T-helper 1 cell (primary cell): ENCODE results near the gene PDGFRB.

Source experiments
- DNase-seq, 5 donors: peaks; one replicate each; pipeline ENCODE4 v3.0.0-alpha.2; 2012 to 2020

Gene PDGFRB

DNA sequence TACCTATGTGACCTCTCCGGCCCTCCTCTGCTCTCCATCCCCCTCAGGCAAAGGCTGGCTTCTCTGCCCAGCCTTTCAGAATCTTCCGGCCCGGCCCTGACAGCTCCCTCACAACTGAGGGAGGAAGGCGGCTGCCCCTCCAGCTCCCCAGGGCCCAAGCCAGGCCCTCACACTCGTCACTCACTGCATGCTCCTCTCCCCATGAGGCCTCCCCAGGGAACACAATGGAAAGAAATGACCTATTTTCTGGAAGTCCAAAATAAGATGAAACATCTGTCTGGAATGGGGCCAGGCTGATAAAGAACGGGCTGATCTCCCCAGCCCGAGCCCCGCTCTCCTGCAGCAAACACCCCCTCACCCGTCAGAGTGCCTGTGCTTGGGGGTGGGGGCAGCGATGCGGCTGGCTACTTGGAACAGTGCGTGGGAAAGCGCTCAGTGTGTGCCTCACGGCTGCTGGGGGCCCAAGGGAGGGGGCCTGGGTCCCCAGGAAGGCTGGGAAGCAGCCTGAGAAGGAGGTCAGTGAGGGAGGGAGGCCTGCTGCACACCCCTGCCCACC lies 11.3 kb downstream of the PDGFRB start:
- DNase-seq: no peak

DNA sequence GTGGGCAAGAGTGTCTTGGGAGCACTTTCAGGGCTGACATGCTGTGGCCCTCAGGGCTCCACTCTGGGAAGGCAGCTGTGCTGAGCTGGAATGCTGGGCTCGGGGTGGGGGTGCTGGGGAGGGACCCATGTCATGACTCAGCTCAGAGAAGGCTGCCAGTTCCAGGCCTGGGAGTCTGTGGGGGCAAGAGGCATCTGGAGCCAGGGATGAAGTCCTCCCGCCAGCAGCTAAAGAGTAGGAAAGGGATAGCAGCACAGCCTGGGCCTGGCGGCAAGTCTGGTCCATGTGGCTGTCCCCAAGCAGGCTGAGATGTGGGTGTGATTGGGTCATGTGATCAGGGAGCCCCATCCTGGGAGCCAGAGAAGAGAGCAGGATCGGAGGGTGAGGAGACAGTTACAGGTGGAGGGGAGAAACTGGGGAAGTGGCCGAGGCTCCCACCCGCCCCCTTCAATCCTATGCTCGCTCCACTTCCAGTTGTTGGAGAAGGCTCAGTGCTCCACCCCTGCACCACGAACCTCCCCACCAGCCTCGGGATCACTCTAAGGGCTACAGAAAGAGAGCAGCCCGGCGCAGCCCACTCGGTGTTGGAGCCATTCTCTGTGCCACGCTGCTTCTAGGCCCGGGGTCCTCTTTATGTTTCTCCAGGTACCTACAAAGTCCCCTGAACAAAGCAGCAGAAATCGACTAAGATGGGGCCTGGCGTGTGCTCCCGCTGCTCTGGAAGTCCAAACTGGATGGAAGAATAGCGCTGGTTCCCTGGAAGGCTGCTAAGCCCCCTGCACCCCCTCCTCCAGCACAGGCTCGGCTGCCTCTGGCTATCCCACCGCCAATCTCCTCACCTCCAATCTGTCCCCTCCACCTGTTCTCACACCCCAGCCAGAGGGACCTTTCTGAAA lies 12.0 kb downstream of the PDGFRB start:
- DNase-seq: no peak

DNA sequence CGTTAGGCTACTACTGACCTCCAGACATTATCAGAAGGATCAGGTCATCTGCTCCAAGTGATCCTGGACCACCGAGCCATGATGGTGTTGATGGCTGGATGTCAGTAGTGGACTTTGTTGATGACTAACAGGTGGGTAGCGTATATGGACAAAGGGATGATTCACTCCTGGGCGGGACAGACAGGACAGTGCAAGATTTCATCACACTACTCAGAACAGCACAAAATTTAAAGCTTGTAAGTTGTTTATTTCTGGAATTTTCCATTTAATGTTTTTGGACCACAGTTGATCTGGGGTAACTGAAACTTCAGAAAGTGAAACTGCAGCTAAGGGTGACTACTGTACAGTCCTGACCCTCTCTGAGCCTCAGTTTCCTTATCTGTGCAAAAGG lies 12.7 kb downstream of the PDGFRB start:
- DNase-seq: no peak

DNA sequence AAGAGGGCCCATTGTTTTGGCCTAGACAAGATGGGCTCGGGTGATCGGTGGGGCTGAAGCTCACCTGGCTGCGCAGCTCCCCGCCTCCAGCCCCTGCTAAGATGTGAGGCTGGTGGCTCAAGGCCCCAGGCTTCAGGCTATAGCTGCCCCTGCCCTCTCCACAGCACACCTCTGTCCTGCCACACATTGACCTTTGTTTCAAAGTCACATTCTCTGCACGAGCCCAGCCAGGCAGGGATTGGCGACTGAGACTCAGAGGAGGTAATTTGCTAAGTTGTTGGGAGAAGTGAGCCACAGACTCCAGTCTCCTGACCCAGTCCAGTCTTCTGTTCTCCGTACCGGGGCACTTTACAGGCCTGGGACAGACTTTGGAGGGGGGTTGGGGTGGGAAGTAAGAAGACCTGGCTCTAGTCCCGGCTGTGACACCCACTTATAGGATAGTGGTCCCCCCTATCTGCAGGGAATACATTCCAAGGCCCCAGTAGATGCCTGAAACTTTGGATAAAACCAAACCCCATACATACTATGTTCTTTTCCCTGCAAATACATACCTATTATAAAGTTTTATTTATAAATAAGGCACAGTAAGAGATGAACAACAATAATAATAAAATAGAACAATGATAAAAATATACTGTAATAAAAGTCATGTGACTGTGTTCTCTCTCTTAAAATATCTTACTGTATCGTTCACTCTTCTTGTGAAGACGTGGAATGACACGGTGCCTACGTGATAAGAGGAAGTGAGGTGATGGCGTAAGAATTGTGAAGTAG lies 13.3 kb downstream of the PDGFRB start:
- DNase-seq: no peak

DNA sequence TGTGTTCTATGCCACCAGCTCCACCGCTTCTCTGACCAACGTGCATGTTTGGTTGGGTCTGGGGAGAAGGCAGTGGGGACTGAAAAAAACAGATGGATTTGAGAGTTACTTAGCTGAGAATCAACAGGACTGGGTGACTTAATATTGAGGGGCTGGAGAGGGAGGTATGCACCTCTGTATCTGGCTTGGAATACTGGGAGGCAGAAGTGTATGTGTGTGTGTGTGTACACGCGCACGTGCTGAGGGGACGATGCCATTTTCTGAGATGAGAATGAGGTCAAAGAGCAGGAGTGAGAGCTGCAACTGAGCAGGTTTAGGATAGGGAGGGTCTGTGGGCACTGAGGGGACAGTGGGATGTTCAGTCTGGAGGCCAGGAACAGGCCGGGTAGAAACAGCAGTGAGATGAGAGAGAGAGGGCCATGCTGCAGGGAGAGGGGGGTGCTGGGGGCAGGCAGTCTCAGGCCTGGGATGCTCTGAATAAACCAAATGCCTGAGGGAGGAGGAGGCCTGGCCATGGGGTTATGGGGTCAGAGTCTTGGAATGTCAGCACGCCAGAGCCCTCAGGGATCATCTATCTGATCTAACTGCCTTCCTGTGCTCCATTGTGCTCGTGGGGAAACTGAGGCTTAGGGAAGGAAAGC lies 14.0 kb downstream of the PDGFRB start:
- DNase-seq: no peak

DNA sequence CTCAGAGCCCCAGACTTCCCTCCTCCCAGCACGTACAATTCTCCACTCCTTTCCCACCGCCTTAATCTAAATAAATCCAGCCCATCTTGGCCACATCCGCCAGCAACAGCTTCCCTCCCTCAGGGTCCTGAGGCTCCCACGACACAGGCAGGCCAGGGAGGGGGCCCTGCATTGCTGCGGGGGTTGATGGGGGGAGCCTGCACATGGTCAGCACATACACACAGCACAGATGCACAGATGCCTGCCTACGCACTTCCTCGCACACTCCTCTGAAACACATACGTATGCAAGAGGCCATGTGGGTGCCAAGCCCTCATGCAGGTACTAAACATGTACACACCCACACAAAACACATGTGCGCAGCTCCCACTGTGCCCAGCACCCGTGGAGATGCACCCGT lies 14.8 kb downstream of the PDGFRB start:
- no peak for DNase-seq

DNA sequence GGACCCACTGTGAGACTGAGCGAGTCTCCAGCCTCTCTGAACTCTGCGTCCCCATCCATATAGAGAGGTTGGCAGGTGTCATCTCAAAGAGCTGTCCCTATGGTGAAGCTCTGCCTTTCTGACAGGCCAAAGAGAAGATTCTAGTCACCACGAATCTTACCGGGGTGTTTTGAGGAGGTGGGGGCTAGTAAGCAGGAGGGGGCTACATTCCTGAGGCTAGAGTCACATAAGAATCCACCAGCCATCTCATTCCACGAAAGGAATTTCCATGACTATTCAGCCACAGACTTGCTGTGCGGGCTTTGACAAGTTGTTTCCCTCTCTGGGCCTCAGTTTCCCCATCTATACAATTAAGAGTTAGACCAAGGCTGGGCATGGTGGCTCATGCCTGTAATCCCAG lies 16.3 kb downstream of the PDGFRB start:
- DNase-seq: no peak

DNA sequence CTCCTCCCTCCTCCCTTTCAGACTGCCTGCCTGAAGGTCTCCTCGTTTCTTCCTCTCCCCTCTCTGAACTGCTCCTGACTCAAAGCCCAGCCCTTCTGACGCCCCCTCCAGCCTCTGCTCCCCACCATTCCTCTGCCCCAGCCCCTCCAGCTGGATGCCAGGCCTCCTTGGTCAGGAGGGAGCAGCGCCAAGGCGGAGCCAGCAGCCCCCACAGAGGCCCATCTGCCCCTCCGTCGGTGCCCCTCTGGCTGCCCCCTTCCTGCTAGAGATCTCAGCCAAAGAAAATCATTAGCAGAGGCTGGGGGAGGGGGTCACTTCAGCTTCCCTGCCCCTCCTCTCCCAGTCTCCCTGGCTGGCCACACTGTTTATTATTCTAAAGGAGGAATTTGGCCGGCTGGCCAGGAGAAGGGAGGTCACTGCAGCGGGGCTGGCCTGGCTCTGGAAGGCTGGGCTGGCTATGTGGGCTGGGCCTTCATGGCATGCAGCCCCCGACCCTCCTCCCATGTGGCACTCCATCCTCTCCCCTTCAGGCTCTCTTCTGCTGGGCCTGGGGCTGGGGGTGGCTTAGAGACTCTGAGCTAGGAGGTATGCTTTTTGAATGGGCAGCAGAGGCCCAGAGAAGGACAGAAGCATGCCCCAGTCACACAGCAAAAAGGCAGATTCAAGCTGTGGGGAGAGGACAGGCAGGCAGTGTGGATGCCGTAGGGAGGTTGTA lies 16.9 kb downstream of the PDGFRB start:
- DNase-seq: no peak

DNA sequence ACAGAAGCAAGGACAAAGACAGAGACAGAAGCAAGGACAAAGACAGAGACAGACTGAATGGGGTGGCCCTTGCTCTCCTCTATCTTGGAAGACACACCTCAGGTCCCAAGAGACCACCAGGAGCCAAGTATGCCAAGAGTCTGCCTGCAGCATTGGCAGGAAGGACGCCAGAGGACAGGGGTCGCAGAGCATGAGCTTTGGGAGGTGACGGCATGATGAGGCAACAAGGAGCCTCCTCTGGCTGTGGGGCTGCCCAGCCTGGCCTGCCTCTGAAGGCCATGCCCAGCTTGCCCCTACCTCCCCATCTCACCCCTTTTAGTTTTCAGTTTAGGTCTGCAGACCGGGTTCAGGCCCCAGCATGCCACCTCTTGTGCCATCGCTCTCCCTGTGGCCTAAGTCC lies 17.6 kb downstream of the PDGFRB start:
- no peak for DNase-seq

DNA sequence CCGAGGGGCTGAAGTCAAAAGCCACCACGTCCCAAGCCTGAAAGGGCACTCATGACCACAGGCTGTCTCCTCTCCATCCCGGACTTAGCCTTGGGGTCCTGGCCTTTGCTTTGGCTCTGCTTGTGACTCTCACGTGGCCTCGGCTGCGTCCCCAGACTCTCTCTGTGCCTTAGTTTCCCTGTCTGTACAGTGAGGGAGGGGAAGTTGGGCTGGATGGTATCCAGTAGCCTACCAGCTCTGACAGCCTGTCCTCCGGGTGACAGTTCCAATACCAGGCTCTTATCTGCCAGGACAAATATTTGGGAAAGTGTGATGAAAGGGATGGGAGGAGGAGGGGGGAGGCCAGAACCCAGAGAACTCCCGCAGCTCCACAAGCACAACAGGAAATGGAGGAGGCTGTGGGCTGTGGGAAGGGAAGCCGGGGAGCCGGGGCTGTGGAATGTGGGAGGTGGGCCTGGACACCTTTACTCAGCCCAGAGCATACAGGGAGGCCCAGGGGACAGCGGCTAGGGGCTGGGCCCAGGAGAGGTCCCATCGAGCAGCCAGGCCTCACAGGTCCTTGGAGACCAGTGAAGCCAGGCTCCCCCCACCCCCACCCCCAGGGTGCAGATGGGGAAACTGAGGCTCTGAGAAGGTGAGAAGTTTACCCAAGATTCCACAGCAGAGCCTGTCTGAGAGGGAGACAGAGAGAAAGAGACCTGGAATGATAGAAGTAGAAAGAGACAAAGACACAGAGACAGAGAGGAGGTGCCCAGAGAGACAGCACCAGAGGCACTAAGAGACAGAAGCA lies 18.3 kb downstream of the PDGFRB start:
- DNase-seq: no peak

DNA sequence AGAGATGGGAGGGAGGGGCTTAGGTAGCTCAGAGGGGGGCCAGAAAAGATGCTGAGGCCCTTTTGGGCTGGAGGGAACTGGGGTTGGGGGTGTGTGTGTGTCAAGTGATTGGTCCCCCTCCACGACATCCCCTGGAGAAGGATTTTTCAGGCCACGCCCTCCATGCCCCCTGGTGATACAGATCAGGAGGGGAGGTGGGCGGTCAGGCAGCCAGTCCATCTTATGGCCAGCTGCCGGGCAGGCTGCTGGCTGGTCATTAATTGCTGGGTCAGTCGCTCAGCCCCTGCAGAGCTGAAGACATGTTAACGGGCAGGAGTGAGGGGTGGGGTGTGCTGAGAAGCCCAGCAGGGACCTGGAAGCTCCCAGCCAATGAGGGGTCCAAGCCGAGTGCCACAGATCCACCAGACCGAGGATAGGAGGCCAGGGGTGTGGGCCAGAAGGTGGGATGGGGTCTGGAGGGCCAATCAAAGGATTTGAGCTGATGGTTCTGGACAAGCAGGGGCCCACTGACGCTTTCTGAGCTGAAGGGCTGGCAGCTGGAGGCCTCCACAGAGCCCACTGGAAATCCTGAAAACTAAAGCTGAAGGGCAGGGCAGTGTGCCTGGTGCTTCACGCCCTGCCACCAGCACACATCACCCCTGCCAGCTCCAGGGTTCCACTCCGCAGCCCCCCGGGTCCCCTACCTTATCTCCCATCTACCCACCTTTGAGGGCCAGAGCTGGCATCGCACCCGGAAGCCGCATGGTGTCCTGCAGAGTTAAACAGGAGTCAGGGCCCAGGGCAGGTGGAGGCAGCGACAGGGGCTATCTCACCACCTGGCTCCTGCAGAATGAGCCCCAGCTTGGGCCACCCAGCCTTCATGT lies 19.1 kb downstream of the PDGFRB start:
- DNase-seq: no peak

DNA sequence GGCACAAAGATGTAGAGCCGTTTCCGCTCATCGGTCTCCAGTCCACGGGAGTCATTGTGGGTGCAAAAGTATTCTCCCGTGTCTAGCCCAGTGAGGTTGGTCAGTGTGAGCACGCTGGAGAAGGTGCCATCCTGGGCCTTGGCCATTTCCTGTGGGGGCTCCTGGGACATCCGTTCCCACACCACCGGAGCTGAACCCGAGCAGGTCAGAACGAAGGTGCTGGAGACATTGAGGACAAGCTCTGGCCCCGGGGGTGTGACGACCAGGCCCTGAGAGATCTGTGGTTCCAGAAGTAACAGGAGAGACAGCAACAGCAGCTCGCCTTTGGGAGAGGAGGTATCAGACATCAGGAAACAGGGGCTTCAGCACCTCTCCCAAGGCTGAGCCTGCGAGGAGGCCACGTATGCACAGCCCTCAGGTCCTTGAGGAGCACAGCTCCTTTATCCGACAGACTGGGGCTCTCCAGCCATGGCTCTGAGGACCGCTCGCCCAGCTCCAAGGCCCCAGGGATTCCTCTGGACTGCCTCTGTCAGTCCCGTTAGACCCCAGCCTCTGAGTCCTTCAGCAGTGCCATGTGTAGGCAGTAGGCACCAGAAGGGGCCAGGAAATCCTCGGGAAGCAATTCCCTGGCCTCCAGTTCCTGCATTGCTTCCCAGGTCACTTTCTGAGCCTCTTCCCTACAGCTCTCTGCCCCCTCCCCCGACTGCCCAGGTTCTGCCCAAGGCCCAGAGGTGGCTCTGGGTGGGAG lies 19.9 kb downstream of the PDGFRB start:
- no peak for DNase-seq

DNA sequence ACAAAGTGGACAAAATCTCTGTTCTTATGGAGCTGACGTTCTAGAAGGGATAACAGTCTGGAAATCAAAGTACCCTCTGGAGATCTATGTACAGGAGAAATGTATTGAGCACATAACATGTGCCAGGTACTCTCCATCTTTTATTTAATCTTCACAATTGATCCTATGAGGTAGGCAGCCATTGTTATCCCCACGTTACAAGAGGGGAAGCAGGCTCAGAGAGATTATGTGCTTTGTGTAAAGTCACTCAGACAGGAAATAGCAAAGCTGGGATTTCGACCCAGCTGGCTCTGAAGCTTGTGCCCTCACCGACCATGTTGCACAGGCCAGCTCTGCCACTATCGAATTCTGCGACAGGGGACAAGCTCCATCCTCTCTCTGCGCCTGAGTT lies 21.5 kb downstream of the PDGFRB start:
- DNase-seq: no peak

DNA sequence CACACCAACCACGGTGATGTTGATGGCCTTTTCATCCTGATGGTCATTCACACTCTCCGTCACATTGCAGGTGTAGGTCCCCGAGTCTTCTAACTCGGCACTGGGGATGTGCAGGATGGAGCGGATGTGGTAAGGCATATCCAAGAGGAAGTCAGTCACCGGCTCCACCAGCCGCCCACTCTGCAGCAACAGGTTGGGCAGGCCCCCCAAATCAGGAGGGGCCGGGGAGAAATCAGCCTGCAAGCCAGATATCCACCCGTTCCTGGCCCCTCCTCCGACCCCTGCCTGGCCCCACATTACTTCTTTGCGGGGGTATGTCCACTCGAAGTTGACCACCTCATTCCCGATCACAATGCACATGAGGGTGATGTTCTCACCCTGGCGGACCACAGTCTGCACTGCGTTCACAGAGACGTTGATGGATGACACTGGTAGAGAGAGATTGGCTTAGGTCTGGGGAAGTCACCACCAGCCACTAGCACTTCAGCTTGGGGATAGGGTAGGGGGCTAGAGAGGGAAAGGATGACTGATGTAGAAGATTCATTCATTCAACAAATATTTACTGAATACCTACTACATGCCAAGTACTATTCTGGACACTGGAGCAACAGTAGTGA lies 22.0 kb downstream of the PDGFRB start:
- DNase-seq: no peak

DNA sequence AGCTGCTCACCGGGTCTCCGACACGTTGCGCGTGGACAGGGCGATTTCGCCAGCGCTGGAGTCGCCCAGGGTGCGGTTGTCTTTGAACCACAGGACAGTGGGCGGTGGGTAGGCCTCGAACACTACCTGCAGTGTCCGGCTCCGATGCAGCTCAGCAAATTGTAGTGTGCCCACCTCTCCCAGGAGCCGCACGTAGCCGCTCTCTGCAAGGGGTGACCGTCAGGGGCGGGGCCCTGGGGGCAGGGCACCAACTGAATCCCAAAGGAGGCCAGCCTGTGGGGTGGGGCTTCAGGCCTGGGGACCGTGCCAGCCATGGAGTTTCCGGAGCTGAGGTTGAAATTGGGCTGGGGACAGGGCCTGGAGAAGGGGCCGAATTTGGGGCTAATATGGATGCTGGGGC lies 22.9 kb downstream of the PDGFRB start:
- no peak for DNase-seq

DNA sequence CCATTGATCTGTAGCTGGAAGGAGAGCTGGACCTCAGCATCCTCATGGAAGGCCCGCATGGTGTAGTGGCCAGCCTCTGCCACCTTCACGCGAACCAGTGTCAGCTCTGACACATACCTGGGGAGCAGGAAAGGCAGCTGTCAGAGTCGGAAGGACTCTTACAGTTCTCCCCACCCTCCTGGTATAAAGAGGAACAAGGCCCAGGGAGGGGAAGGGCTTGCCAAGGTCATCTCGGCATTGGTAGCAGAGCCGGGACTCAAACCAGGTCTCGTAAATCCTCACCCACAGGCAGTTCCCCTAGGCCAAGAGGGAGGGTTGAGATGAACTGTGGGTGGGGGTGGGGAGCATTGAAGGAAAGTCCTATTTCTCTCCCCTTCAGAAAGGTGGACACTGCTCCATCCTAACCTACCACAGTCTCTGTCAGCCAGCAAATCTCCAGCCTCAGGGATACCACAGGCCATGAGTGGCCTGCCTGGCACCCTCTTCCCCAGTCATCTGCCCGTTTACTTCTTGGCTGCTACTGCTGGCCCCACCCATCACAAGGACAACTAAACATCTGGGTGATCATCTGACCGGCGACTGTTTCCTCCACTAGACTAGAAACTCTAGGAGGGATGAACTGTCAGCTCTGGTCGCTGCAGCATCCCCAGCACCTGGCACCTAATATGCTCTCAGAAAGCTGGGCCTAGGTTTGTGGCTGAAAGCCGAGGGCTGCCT lies 23.5 kb downstream of the PDGFRB start:
- DNase-seq: no peak

DNA sequence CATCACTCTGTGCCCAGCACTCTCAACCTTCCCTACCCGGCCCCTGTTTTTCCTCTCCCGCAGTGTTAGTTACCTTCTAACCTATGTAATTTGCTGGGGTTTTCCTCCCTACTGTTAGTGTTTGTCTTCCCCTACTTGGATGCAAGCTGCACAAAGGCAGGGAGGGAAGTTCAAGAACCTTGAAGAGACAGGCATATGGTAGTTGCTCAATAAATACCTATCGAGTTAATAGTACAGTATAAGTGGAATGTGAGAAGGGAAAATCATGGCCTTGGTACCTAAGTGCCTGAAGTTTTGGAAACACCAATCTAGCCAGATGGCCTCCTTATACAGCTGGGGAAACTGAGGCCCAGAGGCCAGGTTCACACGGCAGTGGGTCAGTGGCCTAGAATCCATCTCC lies 24.2 kb downstream of the PDGFRB start:
- DNase-seq: no peak

DNA sequence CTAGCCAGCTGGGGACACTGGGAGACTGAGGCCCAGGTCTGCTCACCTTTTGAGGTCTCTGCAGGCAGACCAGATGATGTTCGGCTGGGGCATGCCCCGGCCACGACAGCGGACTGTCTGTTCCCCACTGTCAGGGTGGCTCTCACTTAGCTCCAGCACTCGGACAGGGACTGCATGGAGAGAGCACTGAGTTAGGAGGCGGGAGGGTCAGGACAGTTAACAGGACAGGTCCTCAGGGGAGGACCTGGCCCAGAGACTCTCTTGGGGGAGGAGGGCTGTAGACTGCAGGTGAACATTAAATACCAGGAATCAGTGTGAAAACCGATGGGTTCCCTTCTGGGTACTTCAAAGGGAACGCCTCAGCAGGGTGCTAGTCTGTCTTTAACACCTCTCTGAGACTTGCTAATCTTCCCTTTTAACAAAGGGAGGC lies 25.1 kb downstream of the PDGFRB start:
- no peak for DNase-seq
